ENCODE data around the gene CTNNA3. TPM values are rescaled to one million over a fixed set of nuclear protein-coding genes. Genes with fewer than 3 reads are reported as not detected.
A peak's percentile ranks its signal among the peaks of the same experiment; 100 is the strongest.

Gene CTNNA3
- total and polyA plus RNA-seq, 2 of the 4 experiments (the other 2 are of a cell fraction): 0.19 to 0.90 TPM

DNA sequence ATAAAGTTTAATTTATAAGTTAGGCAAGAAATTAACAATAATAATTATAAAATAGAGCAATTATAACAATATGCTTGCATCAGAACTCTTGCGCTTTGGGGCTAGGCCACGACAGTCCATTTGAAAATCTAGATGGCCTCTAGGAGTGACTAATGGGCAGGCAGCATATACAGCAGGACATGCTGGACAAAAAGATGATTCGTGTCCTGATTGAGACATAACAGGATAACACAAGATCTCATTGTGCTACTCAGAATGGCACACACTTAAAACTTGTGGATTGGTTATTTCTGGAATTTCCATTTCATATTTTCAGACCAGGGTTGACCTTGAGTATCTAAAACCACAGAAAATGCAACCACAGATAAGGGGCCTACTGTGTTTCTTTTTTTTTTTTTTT is 27.5 kb downstream of the CTNNA3 start:
- Histone ChIP-seq H3K14ac (replicated peaks; ENCODE audit: low read depth, low read length) (no peak overlapping the region), H3K56ac (ENCODE audit: extremely low read depth, insufficient read depth, low read length) (no peak overlapping the region), H3K4me1 (ENCODE audit: control insufficient read depth, insufficient read depth, low read length) (no peaks in the 10 kb centered on the region), H3K27ac (ENCODE audit: insufficient read depth, low read length) (no peak overlapping the region), H2AK5ac (ENCODE audit: low read depth, low read length) (no peak overlapping the region), H3K18ac (ENCODE audit: low read depth, low read length) (no peak overlapping the region), H3K4me3 (ENCODE audit: insufficient read depth, low read depth, low read length) (no peak overlapping the region), H4K91ac (ENCODE audit: insufficient read depth, low read depth, low read length) (no peak overlapping the region), H2BK120ac (ENCODE audit: low read depth, low read length) (no peak overlapping the region), H3K9ac (ENCODE audit: low read depth, low read length) (no peak overlapping the region), H4K20me1 (ENCODE audit: insufficient read depth, low read length) (no peaks in the 10 kb centered on the region), H2BK15ac (ENCODE audit: low read depth, low read length) (no peak overlapping the region), H3K27me3 (ENCODE audit: control insufficient read depth, insufficient read depth, low read length) (no peaks in the 10 kb centered on the region), H4K8ac (ENCODE audit: low read depth in 2 of 2, low read length in 2 of 2) (no peak overlapping the region), H3K36me3 (ENCODE audit: control insufficient read depth, insufficient read depth, low read length) (no peaks in the 10 kb centered on the region), H3K9me3 (ENCODE audit: control insufficient read depth, insufficient read depth, low read length) (no peaks in the 10 kb centered on the region), H2BK5ac (ENCODE audit: low read depth, low read length, poor library complexity, severe bottlenecking) (no peak overlapping the region), H3K79me1 (ENCODE audit: low read depth in 1 of 2, low read length in 2 of 2) (no peaks in the 10 kb centered on the region), H2BK20ac (ENCODE audit: low read depth, low read length) (no peak overlapping the region), H3K4ac (ENCODE audit: low read depth, low read length) (no peak overlapping the region), H3K4me2 (ENCODE audit: low read depth, low read length) (no peak overlapping the region), H2AK9ac (replicated peaks; ENCODE audit: low read depth, low read length, poor library complexity) (no peak overlapping the region), H3K9me1 (ENCODE audit: insufficient read depth, low read length) (no peaks in the 10 kb centered on the region), H2AFZ (replicated peaks; ENCODE audit: low read length, poor library complexity) (no peak overlapping the region), H4K5ac (ENCODE audit: low read depth, low read length) (no peak overlapping the region), H3K23ac (ENCODE audit: low read depth, low read length) (no peak overlapping the region)
- dilution Hi-C loops (cut with HindIII; ENCODE audit: low sequenced_read_pairs, unreplicated experiment) (no loop called here), in situ Hi-C loops (cut with MboI; ENCODE audit: low sequenced_read_pairs) (no loop called here), intact Hi-C loops (cut with micrococcal nuclease) (loop anchor here (10.0 kb wide), 1 partner anchor 144 kb away; no protein-coding TSS in a partner anchor)
- BruUV-seq (replicated peaks): no TSS peak
- DNase-seq (peak; percentile 44), ATAC-seq (ENCODE audit: low read depth) (no peak)
- POLR2A ChIA-PET (ENCODE audit: unreplicated experiment): no interaction called here
- TF ChIP-seq CEBPB (IDR thresholded peaks at IDR 0.05; ENCODE audit: low read depth, low read length): peak; percentile 53
- TF ChIP-seq RCOR1 (IDR thresholded peaks at IDR 0.05; ENCODE audit: insufficient replicate concordance, low read length): no peak
- CTCF ChIA-PET: no interaction called here
- no CpG with 5 or more reads among the region's 3 CpGs for WGBS, 2 experiments (ENCODE audit: extremely low coverage in 2 of 2, insufficient read length in 1 of 2)
